Astrocyte (in vitro differentiated cells and primary cell): ENCODE data around the gene CTTNBP2NL. TPM values are rescaled to one million over a fixed set of nuclear protein-coding genes. Genes with fewer than 3 reads are reported as not detected.
"Not testable (repeated sequence)": the region's sequence is repeated elsewhere in the genome, so short reads cannot be mapped to it uniquely, and the experiment has no call there.

Source experiments
- DNase-seq: peaks from one replicate; pipeline ENCODE4 v3.0.0-alpha.2; 2010; ENCODE audit warnings: low read depth
- FAIRE-seq: peaks from 2 replicates; lab custom pipeline; 2011; peaks lifted over from hg19 to GRCh38; lab: Jason Lieb, UNC
- H2AFZ ChIP-seq: 2 replicates; pipeline ENCODE4 v1.6.0; 2012; ENCODE audit warnings: low read depth, low read length, inconsistent platforms
- H3K27ac ChIP-seq: 2 replicates; pipeline ENCODE4 v1.5.1; 2011; ENCODE audit warnings: low read depth, low read length, inconsistent platforms
- H3K27me3 ChIP-seq: 2 replicates; pipeline ENCODE4 v1.6.0; 2011; ENCODE audit warnings: low read length, inconsistent platforms; ENCODE audit not compliant: insufficient read depth
- H3K36me3 ChIP-seq: 2 replicates; pipeline ENCODE4 v1.5.1; 2011; ENCODE audit warnings: low read length, inconsistent platforms; ENCODE audit not compliant: insufficient read depth
- H3K4me1 ChIP-seq: 2 replicates; pipeline ENCODE4 v1.5.1; 2011; ENCODE audit warnings: low read length, inconsistent platforms; ENCODE audit not compliant: insufficient read depth
- H3K4me2 ChIP-seq: 2 replicates; pipeline ENCODE4 v1.6.0; 2012; ENCODE audit warnings: low read length, inconsistent platforms
- H3K4me3 ChIP-seq: 2 replicates; pipeline ENCODE4 v1.5.1; 2011; ENCODE audit warnings: low read depth, mild to moderate bottlenecking, low read length, inconsistent platforms; ENCODE audit not compliant: insufficient read depth
- H3K79me2 ChIP-seq: 2 replicates; pipeline ENCODE4 v1.6.0; 2012; ENCODE audit warnings: mild to moderate bottlenecking, low read length, inconsistent platforms; ENCODE audit not compliant: insufficient read depth
- H3K9ac ChIP-seq: 2 replicates; pipeline ENCODE4 v1.6.0; 2012; ENCODE audit warnings: mild to moderate bottlenecking, low read length, inconsistent platforms
- H3K9me3 ChIP-seq: 2 replicates; pipeline ENCODE4 v1.5.1; 2012; ENCODE audit warnings: low read depth, mild to moderate bottlenecking, low read length, inconsistent platforms; ENCODE audit not compliant: insufficient read depth
- H4K20me1 ChIP-seq: 2 replicates; pipeline ENCODE4 v1.6.0; 2012; ENCODE audit warnings: low read length, inconsistent platforms; ENCODE audit not compliant: insufficient read depth
- H3K27ac Mint-ChIP-seq: one replicate; pipeline ENCODE4 v1.8.0; 2021; ENCODE audit warnings: mild to moderate bottlenecking, mixed read lengths; ENCODE audit not compliant: unreplicated experiment
- H3K27me3 Mint-ChIP-seq: one replicate; pipeline ENCODE4 v1.8.0; 2021; ENCODE audit warnings: low read depth, mixed read lengths; ENCODE audit not compliant: unreplicated experiment
- H3K36me3 Mint-ChIP-seq: one replicate; pipeline ENCODE4 v1.8.0; 2021; ENCODE audit warnings: low read depth, mixed read lengths; ENCODE audit not compliant: unreplicated experiment
- H3K4me1 Mint-ChIP-seq: one replicate; pipeline ENCODE4 v1.8.0; 2021; ENCODE audit warnings: low read depth, mixed read lengths; ENCODE audit not compliant: unreplicated experiment
- H3K4me3 Mint-ChIP-seq: one replicate; pipeline ENCODE4 v1.8.0; 2021; ENCODE audit warnings: mild to moderate bottlenecking, moderate library complexity, mixed read lengths; ENCODE audit not compliant: unreplicated experiment
- H3K9me3 Mint-ChIP-seq: one replicate; pipeline ENCODE4 v1.8.0; 2021; ENCODE audit warnings: mild to moderate bottlenecking, mixed read lengths; ENCODE audit not compliant: unreplicated experiment
- EZH2 ChIP-seq: IDR thresholded peaks from 2 replicates; pipeline ENCODE4 v1.6.1; 2012; ENCODE audit warnings: mild to moderate bottlenecking, low read length, inconsistent platforms; ENCODE audit not compliant: insufficient read depth
- total RNA-seq: library from RNA; stranded (reverse); gene quantifications from 2 replicates; pipeline ENCODE4 v1.2.1, GENCODE V29; 2021
- TF ChIP-seq, protein P1 (sequence below): IDR thresholded peaks from 2 replicates; pipeline ENCODE4 v1.5.1; 2011; ENCODE audit warnings: low read depth, mild to moderate bottlenecking, inconsistent platforms, low read length, moderate library complexity; ENCODE audit not compliant: insufficient read depth

Gene CTTNBP2NL
- total RNA-seq, 1 donor from 2014 or later = 91.9 TPM

DNA sequence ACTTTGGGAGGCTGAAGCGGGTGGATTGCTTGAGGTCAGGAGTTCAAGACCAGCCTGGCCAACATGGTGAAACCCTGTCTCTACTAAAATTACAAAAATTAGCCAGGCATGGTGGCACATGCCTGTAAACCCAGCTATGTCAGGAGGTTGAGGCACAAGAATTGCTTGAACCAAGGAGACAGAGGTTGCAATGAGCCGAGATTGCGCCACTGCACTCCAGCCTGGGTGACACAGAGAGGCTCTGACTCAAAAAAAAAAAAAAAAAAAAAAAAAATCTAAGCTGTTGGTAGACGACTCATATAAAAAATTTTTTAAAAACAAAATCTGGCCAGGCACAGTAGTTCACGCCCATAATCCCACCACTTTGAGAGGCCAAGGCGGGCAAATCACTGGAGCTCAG is 91.7 kb downstream of the CTTNBP2NL start:
- not testable (repeated sequence) for H3K9me3 Mint-ChIP-seq, H3K4me3 ChIP-seq, H4K20me1 ChIP-seq, H3K4me3 Mint-ChIP-seq, DNase-seq, H3K36me3 ChIP-seq, H3K27me3 ChIP-seq, H2AFZ ChIP-seq, H3K9ac ChIP-seq, H3K27me3 Mint-ChIP-seq, H3K36me3 Mint-ChIP-seq, H3K4me1 ChIP-seq, H3K4me2 ChIP-seq, H3K27ac Mint-ChIP-seq, H3K9me3 ChIP-seq, H3K79me2 ChIP-seq, H3K27ac ChIP-seq, H3K4me1 Mint-ChIP-seq, FAIRE-seq

DNA sequence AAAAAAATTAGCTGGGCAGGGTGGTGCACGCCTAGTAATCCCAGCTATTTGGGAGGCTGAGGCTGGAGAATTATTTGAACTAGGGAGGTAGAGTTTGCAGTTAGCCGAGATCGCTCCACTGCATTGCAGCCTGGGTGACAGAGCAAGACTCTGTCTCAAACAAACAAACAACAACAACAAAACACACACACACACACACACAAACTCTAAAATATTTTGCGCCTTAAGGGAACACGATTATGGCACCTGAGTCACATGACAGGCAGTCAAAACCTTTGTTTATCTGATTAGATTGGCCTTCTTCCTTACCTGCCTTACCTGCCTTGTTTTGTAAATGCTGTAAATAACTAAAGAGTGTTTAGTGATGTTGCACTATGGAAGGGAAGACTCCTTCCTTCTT is 92.1 kb downstream of the CTTNBP2NL start:
- Histone ChIP-seq H3K36me3 (no peaks in the 10 kb centered on the region), H3K27me3 (no peaks in the 10 kb centered on the region), H3K4me3 (no peak overlapping the region), H3K9me3 (no peaks in the 10 kb centered on the region), H3K4me1 (no peaks in the 10 kb centered on the region), H3K79me2 (no peaks in the 10 kb centered on the region), H2AFZ (no peak overlapping the region), H4K20me1 (no peaks in the 10 kb centered on the region), H3K4me2 (no peak overlapping the region), H3K9ac (no peak overlapping the region), H3K27ac (no peak overlapping the region)
- Mint-ChIP-seq H3K36me3 (no peaks in the 10 kb centered on the region), H3K4me1 (no peaks in the 10 kb centered on the region), H3K4me3 (no peak overlapping the region), H3K27ac (no peak overlapping the region), H3K9me3 (no peaks in the 10 kb centered on the region), H3K27me3 (peaks cover 3% of the 10 kb centered on the region)
- no peak for TF ChIP-seq EZH2
- TF ChIP-seq, protein P1, sequence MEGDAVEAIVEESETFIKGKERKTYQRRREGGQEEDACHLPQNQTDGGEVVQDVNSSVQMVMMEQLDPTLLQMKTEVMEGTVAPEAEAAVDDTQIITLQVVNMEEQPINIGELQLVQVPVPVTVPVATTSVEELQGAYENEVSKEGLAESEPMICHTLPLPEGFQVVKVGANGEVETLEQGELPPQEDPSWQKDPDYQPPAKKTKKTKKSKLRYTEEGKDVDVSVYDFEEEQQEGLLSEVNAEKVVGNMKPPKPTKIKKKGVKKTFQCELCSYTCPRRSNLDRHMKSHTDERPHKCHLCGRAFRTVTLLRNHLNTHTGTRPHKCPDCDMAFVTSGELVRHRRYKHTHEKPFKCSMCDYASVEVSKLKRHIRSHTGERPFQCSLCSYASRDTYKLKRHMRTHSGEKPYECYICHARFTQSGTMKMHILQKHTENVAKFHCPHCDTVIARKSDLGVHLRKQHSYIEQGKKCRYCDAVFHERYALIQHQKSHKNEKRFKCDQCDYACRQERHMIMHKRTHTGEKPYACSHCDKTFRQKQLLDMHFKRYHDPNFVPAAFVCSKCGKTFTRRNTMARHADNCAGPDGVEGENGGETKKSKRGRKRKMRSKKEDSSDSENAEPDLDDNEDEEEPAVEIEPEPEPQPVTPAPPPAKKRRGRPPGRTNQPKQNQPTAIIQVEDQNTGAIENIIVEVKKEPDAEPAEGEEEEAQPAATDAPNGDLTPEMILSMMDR = no peak
- no peak for FAIRE-seq
- DNase-seq = no peak

DNA sequence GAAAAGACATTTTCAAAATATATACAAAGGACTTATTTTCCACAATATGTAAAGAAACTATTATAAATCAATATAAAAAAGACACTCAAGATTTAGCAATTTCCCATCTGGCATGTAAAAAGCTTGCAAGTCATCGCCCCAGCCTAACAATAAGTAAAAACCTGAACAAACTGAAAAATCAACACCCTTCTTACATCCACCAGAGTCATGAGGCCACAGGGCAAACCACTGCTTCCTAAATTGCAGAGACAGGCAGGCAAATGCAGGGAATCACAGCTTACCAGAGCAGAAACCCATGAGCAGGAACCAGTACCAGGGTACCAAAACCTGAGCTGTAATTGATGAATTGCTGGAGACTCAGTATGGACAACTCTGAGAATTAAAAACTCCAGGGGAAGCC is 96.1 kb downstream of the CTTNBP2NL start:
- peaks cover 4% of the 10 kb centered on the region for H3K36me3 Mint-ChIP-seq
- H3K27ac ChIP-seq = no peak overlapping the region
- TF ChIP-seq, protein P1 = no peak
- TF ChIP-seq EZH2 = no peak
- no peaks in the 10 kb centered on the region for H3K4me1 Mint-ChIP-seq
- H3K9ac ChIP-seq = no peak overlapping the region
- peaks cover 7% of the 10 kb centered on the region for H3K27me3 Mint-ChIP-seq
- no peak overlapping the region for H3K4me2 ChIP-seq
- FAIRE-seq = no peak
- H3K27ac Mint-ChIP-seq = no peak overlapping the region
- no peak for DNase-seq
- H3K36me3 ChIP-seq = no peaks in the 10 kb centered on the region
- H2AFZ ChIP-seq = no peak overlapping the region
- H3K4me1 ChIP-seq = no peaks in the 10 kb centered on the region
- peaks cover 2% of the 10 kb centered on the region for H3K9me3 Mint-ChIP-seq
- no peaks in the 10 kb centered on the region for H3K27me3 ChIP-seq
- no peak overlapping the region for H3K4me3 ChIP-seq
- H3K9me3 ChIP-seq = no peaks in the 10 kb centered on the region
- no peak overlapping the region for H3K4me3 Mint-ChIP-seq
- no peaks in the 10 kb centered on the region for H3K79me2 ChIP-seq
- H4K20me1 ChIP-seq = no peaks in the 10 kb centered on the region
